Measurements from ENCODE around the gene CFAP70. TPM values are rescaled to one million over a fixed set of nuclear protein-coding genes. Genes with fewer than 3 reads are reported as not detected.

The CFAP70 gene
- total and polyA plus RNA-seq, 8 donors: 1.3 to 28.8 (median 3.0) TPM

DNA sequence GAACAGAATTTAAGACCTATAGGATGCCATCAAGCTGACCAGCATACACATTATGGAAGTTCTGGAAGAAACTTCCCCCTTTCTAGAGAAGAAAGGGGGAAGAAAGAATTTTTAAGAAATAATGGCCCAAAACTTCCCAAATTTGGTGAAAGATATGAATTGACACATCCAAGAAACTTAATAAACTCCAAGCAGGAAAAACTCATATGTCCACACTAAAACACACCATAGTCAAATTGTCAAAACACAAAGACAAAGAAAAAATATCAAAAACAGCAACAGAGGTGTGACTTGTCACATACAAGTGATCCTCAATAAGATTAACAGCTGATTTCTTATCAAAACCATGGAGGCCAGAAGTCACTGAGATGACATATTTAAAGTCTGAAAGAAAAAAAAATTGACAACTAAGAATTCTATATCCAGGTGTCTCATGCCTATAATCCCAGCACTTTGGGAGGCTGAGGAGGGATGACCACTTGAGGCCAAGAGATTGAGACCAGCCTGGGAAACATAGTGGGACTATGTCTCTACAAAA is 52.4 kb downstream of the CFAP70 start:
- no peaks in the 10 kb centered on the region for H3K27me3 ChIP-seq
- H3K4me1 ChIP-seq: no peaks in the 10 kb centered on the region
- intact Hi-C loops (cut with DNase I): no loop called here
- DNase-seq (no peak), ATAC-seq (no peak), FAIRE-seq (no peak)
- no peak overlapping the region for H3K4me3 ChIP-seq
- no peak overlapping the region for H3K27ac ChIP-seq
- no peaks in the 10 kb centered on the region for H3K9me3 ChIP-seq
- H3K36me3 ChIP-seq: no peaks in the 10 kb centered on the region
- TF ChIP-seq, protein P1, sequence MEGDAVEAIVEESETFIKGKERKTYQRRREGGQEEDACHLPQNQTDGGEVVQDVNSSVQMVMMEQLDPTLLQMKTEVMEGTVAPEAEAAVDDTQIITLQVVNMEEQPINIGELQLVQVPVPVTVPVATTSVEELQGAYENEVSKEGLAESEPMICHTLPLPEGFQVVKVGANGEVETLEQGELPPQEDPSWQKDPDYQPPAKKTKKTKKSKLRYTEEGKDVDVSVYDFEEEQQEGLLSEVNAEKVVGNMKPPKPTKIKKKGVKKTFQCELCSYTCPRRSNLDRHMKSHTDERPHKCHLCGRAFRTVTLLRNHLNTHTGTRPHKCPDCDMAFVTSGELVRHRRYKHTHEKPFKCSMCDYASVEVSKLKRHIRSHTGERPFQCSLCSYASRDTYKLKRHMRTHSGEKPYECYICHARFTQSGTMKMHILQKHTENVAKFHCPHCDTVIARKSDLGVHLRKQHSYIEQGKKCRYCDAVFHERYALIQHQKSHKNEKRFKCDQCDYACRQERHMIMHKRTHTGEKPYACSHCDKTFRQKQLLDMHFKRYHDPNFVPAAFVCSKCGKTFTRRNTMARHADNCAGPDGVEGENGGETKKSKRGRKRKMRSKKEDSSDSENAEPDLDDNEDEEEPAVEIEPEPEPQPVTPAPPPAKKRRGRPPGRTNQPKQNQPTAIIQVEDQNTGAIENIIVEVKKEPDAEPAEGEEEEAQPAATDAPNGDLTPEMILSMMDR (IDR thresholded peaks at IDR 0.05): no peak

DNA sequence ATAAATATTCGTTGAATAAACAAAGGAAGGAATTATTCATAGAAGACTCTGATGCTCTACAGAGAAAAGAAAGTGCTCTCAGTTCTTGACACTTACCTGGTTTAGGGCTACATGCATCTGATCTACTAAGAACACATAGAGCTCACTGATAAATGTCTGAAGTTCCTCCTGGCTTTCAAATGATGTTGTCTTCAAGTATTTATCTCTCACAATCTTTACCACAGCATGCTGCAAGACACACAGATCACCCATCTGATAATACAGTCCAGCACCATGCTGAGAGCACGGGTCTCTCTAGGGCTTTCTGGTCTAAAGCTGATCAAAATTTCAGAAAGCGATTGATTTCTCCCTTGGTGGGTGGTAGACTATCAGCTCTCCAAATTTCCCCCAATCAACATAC is 61.7 kb downstream of the CFAP70 start:
- FAIRE-seq: no peak
- 76 to 77% methylated on average over 3 of the region's 3 CpGs for WGBS, 2 donors

DNA sequence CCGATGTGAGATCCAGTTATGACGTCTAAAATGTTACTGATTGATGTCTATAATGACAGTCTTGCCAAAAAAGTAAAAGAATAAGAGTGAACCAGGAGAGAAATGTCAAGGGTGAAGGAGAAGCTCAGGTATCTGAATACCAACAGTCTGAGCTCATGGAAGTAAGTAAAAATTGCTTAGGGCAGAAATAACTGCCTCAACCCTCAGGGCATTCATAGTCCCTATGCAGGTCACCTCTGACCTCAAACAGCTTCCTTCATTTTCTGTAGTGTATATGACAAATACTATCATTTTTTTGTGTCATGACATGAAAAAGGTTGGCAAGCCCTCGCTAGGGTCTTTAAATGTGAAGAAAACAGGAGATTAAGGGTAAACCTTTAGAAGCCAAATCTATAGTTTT is 65.2 kb downstream of the CFAP70 start:
- DNase-seq (no peak), FAIRE-seq (no peak), ATAC-seq (no peak)
- Histone ChIP-seq H3K27me3 (no peaks in the 10 kb centered on the region), H3K9me3 (no peaks in the 10 kb centered on the region), H3K36me3 (no peaks in the 10 kb centered on the region), H3K4me3 (no peak overlapping the region), H3K27ac (no peak overlapping the region), H3K4me1 (no peaks in the 10 kb centered on the region)
- intact Hi-C loops (cut with DNase I): no loop called here
- TF ChIP-seq, protein P1 (IDR thresholded peaks at IDR 0.05): no peak
- 76 to 89% methylated on average over 3 of the region's 3 CpGs for WGBS, 2 donors

More for the DNA sequence above, 61.7 kb downstream of the CFAP70 start:
- DNase-seq: no peak
- H3K27ac ChIP-seq: no peak overlapping the region
- intact Hi-C loops (cut with DNase I): no loop called here
- H3K4me3 ChIP-seq: no peak overlapping the region
- no peaks in the 10 kb centered on the region for H3K4me1 ChIP-seq
- TF ChIP-seq, protein P1 (IDR thresholded peaks at IDR 0.05): no peak
- no peaks in the 10 kb centered on the region for H3K36me3 ChIP-seq
- no peak for ATAC-seq
- H3K27me3 ChIP-seq: no peaks in the 10 kb centered on the region
- H3K9me3 ChIP-seq: no peaks in the 10 kb centered on the region

DNA sequence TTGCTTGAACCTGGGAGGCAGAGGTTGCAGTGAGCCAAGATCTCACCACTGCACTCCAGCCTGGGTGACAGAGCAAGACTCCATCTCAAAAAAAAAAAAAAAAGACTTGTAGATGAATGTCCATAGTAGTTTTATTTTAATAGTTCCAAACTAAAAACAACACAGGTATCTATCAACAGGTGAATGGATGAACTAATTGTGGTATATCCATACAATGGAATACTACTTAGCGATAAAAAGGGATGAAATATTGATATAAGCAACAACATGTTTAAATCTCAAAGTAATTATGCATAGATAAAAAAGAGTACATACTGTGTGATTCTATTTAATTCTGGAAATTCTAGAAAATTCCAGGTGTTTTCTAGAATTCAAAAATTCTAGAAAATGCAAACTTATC is 68.7 kb downstream of the CFAP70 start:
- DNase-seq: no peak
- H3K4me3 ChIP-seq: no peak overlapping the region
- TF ChIP-seq, protein P1 (IDR thresholded peaks at IDR 0.05): no peak
- ATAC-seq: no peak
- H3K27me3 ChIP-seq: no peaks in the 10 kb centered on the region
- 96 to 98% methylated on average over 1 of the region's 1 CpG for WGBS, 2 donors
- H3K4me1 ChIP-seq: no peaks in the 10 kb centered on the region
- FAIRE-seq: no peak
- no peaks in the 10 kb centered on the region for H3K9me3 ChIP-seq
- no peak overlapping the region for H3K27ac ChIP-seq
- H3K36me3 ChIP-seq: no peaks in the 10 kb centered on the region
- intact Hi-C loops (cut with DNase I): no loop called here

DNA sequence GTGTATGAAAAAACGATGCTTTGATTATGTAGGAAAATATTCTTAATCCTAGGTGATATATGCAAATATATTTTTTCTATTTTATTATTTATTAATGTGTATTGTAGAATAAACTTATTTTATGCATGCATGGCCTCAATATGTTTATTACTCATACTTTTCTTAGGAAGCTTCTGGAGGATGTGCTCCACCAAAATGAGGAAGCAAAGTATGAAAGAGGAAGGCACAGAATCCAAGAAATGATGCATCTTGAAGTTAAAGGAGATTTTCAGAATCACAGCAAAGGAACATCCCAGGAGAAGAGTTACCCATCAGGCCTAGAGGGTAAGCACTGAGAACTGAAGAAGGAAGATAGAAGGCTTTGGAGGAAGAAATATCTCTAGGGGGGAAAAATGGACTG is 71.2 kb downstream of the CFAP70 start:
- H3K4me1 ChIP-seq: no peaks in the 10 kb centered on the region
- 74 to 76% methylated on average over 1 of the region's 1 CpG for WGBS, 2 donors
- ATAC-seq (no peak), DNase-seq (no peak), FAIRE-seq (no peak)
- no peak overlapping the region for H3K4me3 ChIP-seq
- intact Hi-C loops (cut with DNase I): no loop called here
- H3K27ac ChIP-seq: no peak overlapping the region
- no peaks in the 10 kb centered on the region for H3K36me3 ChIP-seq
- no peaks in the 10 kb centered on the region for H3K27me3 ChIP-seq
- H3K9me3 ChIP-seq: no peaks in the 10 kb centered on the region
- TF ChIP-seq, protein P1 (IDR thresholded peaks at IDR 0.05): no peak

All from pancreas (tissue), 10 donors.